ENCODE measurements around the gene GLRA2.

GRCh38 chrX:14590693-14591424 is 61.5 kb downstream of the GLRA2 start:
- TF ChIP-seq CTBP1 (IDR thresholded peaks at IDR 0.05; ENCODE audit: borderline replicate concordance) (no peak), BHLHE40 (IDR thresholded peaks at IDR 0.05; ENCODE audit: borderline replicate concordance) (no peak), ELF4 (IDR thresholded peaks at IDR 0.05) (no peak)

Measured in HEK293T (cell line).